Ectodermal cell (in vitro differentiated cells): ENCODE results near the gene PTPN4. TPM values are rescaled to one million over a fixed set of nuclear protein-coding genes. Genes with fewer than 3 reads are reported as not detected.

Experiments
- H3K27ac ChIP-seq: 2 replicates; pipeline ENCODE4 v1.7.0; 2013; ENCODE audit warnings: mild to moderate bottlenecking, low read depth, low read length; ENCODE audit not compliant: insufficient read depth, poor library complexity, severe bottlenecking
- H3K27me3 ChIP-seq: 2 replicates; pipeline ENCODE4 v1.7.0; 2013; ENCODE audit warnings: mild to moderate bottlenecking, low read length; ENCODE audit not compliant: insufficient read depth, control insufficient read depth, poor library complexity, severe bottlenecking
- H3K36me3 ChIP-seq: one replicate; pipeline ENCODE4 v1.7.0; 2013; ENCODE audit warnings: low read length; ENCODE audit not compliant: control insufficient read depth, insufficient read depth
- H3K4me1 ChIP-seq: one replicate; pipeline ENCODE4 v1.7.0; 2013; ENCODE audit warnings: low read length; ENCODE audit not compliant: control insufficient read depth, insufficient read depth
- H3K4me3 ChIP-seq: 2 replicates; pipeline ENCODE4 v1.7.0; 2013; ENCODE audit warnings: low read depth, low read length, control low read depth; ENCODE audit not compliant: insufficient read depth
- H3K9me3 ChIP-seq: 2 replicates; pipeline ENCODE4 v1.7.0; 2013; ENCODE audit warnings: mild to moderate bottlenecking, low read length, moderate library complexity; ENCODE audit not compliant: control insufficient read depth
- WGBS, 2 experiments: methylation state at CpG; one replicate each; pipeline ENCODE4 v1.1.7; 2013; ENCODE audit warnings: missing lambda C conversion rate in 2 of 2; 5-methylcytosine and 5-hydroxymethylcytosine counted together
- polyA plus RNA-seq, 4 experiments: library from polyadenylated mRNA; stranded (reverse); fragments of 50-300 nt; gene quantifications; one replicate each; pipeline ENCODE4 v1.2.3, GENCODE V29; 2013

The PTPN4 gene
- polyA plus RNA-seq (2013, experiment 1 of 4), result 25.2 TPM
- polyA plus RNA-seq (2013, experiment 2 of 4), result 22.8 TPM
- 34.6 TPM for polyA plus RNA-seq (2013, experiment 3 of 4)
- polyA plus RNA-seq (2013, experiment 4 of 4), result 27.6 TPM

GRCh38 chr2:119759451-119760236 is at the start of gene PTPN4:
TSS of gene PTPN4 (plus strand) at chr2:119759922. CDS start at chr2:119809854, 49,932 bp downstream.
- H3K36me3 ChIP-seq, result no peaks in the 10 kb centered on the region
- H3K27me3 ChIP-seq, result no peaks in the 10 kb centered on the region
- 0% methylated on average over 50 to 59 of the region's 59 CpGs for WGBS, 2 experiments
- H3K4me3 ChIP-seq, result peak within 1 kb of the TSS; percentile 94
- no peaks in the 10 kb centered on the region for H3K9me3 ChIP-seq
- no peaks in the 10 kb centered on the region for H3K4me1 ChIP-seq
- peak within 1 kb of the TSS; percentile 97 for H3K27ac ChIP-seq

- H3K27me3 ChIP-seq, result no peaks in the 10 kb centered on the region
- WGBS, 2 experiments, result 94 to 97% methylated on average over 8 of the region's 8 CpGs
- H3K36me3 ChIP-seq, result no peaks in the 10 kb centered on the region
- no peak overlapping the region for H3K4me3 ChIP-seq
- no peaks in the 10 kb centered on the region for H3K9me3 ChIP-seq
- no peaks in the 10 kb centered on the region for H3K4me1 ChIP-seq
- no peak overlapping the region for H3K27ac ChIP-seq
Observed at GRCh38 chr2:119710281-119710680, 49.4 kb upstream of the PTPN4 start.

GRCh38 chr2:119711352-119711751 is 48.4 kb upstream of the PTPN4 start:
- WGBS, 2 experiments, result 88 to 91% methylated on average over 9 of the region's 9 CpGs
- H3K4me1 ChIP-seq, result no peaks in the 10 kb centered on the region
- no peaks in the 10 kb centered on the region for H3K36me3 ChIP-seq
- H3K9me3 ChIP-seq, result no peaks in the 10 kb centered on the region
- no peaks in the 10 kb centered on the region for H3K27me3 ChIP-seq
- no peak overlapping the region for H3K27ac ChIP-seq
- no peak overlapping the region for H3K4me3 ChIP-seq

- Histone ChIP-seq H3K27me3 (no peaks in the 10 kb centered on the region), H3K4me1 (no peaks in the 10 kb centered on the region), H3K4me3 (no peak overlapping the region), H3K9me3 (no peaks in the 10 kb centered on the region), H3K27ac (no peak overlapping the region), H3K36me3 (no peaks in the 10 kb centered on the region)
- 91 to 94% methylated on average over 3 of the region's 3 CpGs for WGBS, 2 experiments
Observed at GRCh38 chr2:119712571-119712970, 47.2 kb upstream of the PTPN4 start.

- Histone ChIP-seq H3K9me3 (no peaks in the 10 kb centered on the region), H3K4me1 (no peaks in the 10 kb centered on the region), H3K27me3 (no peaks in the 10 kb centered on the region), H3K4me3 (no peak overlapping the region), H3K36me3 (no peaks in the 10 kb centered on the region), H3K27ac (no peak overlapping the region)
- 97% methylated on average over 6 to 7 of the region's 7 CpGs for WGBS, 2 experiments
Observed at GRCh38 chr2:119713819-119714490, 45.8 kb upstream of the PTPN4 start.

- Histone ChIP-seq H3K27ac (no peak overlapping the region), H3K4me1 (no peaks in the 10 kb centered on the region), H3K36me3 (no peaks in the 10 kb centered on the region), H3K4me3 (no peak overlapping the region), H3K27me3 (no peaks in the 10 kb centered on the region), H3K9me3 (no peaks in the 10 kb centered on the region)
- 90 to 91% methylated on average over 23 of the region's 23 CpGs for WGBS, 2 experiments
Observed at GRCh38 chr2:119715409-119716283, 44.1 kb upstream of the PTPN4 start.

- Histone ChIP-seq H3K9me3 (no peaks in the 10 kb centered on the region), H3K27me3 (no peaks in the 10 kb centered on the region), H3K4me3 (no peak overlapping the region), H3K36me3 (no peaks in the 10 kb centered on the region), H3K4me1 (no peaks in the 10 kb centered on the region), H3K27ac (no peak overlapping the region)
- WGBS, 2 experiments, result 90 to 94% methylated on average over 6 of the region's 6 CpGs
Observed at GRCh38 chr2:119716284-119716672, 43.4 kb upstream of the PTPN4 start.

GRCh38 chr2:119718501-119719260 is 41.0 kb upstream of the PTPN4 start:
- H3K4me3 ChIP-seq, result no peak overlapping the region
- H3K27me3 ChIP-seq, result no peaks in the 10 kb centered on the region
- no peaks in the 10 kb centered on the region for H3K36me3 ChIP-seq
- H3K4me1 ChIP-seq, result no peaks in the 10 kb centered on the region
- no peak overlapping the region for H3K27ac ChIP-seq
- WGBS, 2 experiments, result 89 to 93% methylated on average over 11 to 12 of the region's 12 CpGs
- no peaks in the 10 kb centered on the region for H3K9me3 ChIP-seq

- no peak overlapping the region for H3K4me3 ChIP-seq
- no peaks in the 10 kb centered on the region for H3K9me3 ChIP-seq
- no peak overlapping the region for H3K27ac ChIP-seq
- H3K27me3 ChIP-seq, result no peaks in the 10 kb centered on the region
- 95 to 97% methylated on average over 3 of the region's 3 CpGs for WGBS, 2 experiments
- H3K4me1 ChIP-seq, result no peaks in the 10 kb centered on the region
- no peaks in the 10 kb centered on the region for H3K36me3 ChIP-seq
Observed at GRCh38 chr2:119719261-119719627, 40.5 kb upstream of the PTPN4 start.
